GM20431 (cell line): Measurements from ENCODE around the gene NKAIN4.
"Not testable (repeated sequence)": the region's sequence is repeated elsewhere in the genome, so short reads cannot be mapped to it uniquely, and the experiment has no call there.

Experiments
- in situ Hi-C: fragments of 300-500 bp; cut with MseI, MboI; formaldehyde crosslinking; loops from one replicate; pipeline ENCODE4 v1.15.0; 2020; ENCODE audit warnings: low sequenced_read_pairs; ENCODE audit not compliant: unreplicated experiment

NKAIN4 gene

DNA sequence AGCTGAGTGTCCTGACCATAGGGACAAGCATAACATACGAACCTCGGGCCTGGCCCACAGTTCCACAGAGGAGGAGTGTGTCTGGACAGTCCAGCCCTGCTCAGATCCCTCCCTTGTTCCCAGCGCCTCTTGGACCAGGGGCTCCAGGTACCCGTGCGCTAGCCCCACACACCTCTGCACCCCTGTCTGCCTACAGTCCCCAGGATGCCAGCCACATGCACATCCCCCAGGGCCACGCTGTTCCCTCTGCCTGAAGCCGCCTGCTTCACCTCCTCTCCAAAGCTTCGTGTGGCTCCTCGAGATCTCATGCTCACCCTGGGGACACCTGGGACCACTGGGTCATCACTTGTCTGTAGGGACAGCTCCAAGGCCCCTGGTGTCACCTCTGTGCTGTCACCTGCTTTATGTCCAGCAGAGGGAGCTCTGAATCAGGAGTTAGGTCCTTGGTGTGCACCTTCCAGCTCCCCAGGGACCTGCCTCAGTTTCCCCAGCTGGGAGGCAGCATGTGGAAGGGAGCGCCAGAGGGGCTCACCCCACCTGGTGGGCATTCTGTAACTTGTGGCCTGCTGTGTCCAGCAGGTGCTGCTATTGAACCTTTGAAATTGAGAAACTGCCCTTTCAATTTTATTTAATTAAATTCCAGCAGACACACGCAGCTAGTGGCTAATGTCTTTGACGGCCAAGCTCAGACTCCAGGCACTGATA lies 31.0 kb downstream of the NKAIN4 start:
- in situ Hi-C loops, result no loop called here

DNA sequence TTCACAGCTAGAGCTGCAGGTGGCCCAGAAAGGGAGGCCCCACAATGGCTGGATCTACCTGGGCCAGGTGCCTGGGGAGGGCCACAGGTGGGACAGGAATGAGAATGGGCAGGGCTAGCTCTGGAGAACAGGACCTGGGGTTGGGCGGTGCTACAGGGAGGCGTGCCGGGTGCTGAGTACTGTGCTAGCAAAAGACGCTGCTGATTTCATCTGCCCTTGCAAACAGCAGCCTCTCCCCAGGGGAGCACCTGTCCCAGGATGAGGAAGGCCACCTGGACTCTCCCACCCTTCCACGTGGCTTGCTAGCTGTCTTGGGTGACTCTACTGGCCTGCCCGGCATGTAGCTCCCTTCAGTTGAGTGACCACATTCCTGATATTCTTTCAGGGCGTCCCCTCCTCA lies 31.7 kb downstream of the NKAIN4 start:
- in situ Hi-C loops, result no loop called here

DNA sequence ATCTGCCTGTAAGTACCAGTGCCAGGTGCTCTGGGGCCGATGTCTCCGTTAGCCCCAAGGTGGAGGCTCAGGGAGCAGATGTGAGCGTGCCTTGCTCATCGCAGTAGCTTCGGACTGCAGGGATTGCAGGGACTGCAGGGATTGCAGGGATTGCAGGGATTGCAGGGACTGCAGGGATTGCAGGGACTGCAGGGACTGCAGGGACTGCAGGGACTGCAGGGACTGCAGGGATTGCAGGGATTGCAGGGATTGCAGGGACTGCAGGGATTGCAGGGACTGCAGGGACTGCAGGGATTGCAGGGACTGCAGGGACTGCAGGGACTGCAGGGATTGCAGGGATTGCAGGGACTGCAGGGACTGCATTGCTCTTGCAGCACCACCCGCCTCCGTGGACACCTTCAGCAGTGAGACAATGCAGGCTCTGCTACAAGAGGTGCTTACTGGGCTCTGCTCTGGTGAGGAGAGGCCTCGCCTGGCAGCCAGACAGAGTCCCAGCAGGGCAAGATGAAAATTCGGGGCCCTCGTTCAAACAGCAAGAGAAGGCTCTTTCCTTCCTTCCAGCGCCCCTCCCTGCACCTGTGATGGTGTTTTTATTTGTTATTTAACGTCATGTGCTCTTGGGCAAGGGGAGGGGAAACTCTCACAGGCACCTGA lies 32.7 kb downstream of the NKAIN4 start:
- in situ Hi-C loops, result not testable (repeated sequence)

DNA sequence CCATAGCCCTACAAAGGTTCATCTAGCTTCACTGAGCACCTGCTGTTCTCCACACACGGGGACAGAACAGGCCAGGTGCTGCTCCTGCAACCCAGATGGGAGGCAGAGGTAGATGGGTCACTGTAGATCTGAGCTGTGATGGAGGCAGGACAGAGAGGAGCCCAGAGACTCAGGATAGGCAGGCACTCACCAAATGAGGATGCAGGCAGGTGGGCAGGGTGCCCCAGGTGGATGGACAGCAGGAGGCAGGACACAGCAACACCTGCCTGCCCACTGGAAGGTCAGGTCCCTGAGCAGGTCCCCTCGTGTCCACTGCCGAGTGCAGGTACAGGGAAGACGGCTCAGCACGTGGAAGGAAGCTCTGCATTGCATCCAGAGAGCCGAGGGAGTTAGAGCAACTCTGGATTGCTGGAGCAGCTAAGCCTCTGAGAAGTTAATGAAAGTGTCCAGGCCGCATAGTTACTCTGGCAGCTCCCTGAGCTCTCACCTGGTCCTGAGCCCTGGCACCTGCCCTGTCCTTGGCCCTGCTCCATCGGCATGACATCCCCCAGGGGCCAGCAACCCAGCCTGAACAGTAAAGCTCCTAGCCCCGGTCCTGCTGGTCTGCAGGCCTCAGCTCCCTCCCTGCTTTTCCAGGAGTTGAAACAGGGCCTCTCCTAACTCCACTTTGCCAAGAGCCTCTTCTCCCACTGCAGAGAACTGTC lies 33.4 kb downstream of the NKAIN4 start:
- in situ Hi-C loops, result no loop called here

DNA sequence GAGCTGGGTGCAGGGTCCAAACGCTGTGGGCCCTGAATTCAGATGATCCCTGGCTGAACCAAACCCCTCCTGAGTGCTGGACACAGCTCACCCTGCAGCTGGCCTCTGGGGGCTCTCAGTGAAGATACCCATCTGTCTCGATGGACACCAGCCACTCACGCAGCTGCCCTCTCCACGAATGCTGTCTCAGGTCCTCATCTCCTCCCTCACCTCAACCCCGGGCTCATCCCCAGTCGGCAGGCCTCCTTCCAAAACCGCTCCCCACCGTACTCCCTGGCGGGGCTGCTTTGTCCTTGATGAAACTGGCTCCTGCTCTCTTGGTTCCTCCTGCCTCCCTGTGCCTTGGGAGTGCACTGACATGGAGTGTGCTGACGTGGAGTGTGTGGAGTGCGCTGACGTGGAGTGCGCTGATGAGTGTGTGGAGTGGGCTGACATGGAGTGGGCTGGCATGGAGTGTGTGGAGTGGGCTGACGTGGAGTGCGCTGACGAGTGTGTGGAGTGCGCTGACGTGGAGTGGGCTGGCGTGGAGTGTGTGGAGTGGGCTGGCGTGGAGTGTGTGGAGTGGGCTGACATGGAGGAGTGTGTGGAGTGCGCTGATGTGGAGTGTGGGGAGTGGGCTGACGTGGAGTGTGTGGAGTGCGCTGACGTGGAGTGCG lies 34.3 kb downstream of the NKAIN4 start:
- in situ Hi-C loops, result no loop called here

DNA sequence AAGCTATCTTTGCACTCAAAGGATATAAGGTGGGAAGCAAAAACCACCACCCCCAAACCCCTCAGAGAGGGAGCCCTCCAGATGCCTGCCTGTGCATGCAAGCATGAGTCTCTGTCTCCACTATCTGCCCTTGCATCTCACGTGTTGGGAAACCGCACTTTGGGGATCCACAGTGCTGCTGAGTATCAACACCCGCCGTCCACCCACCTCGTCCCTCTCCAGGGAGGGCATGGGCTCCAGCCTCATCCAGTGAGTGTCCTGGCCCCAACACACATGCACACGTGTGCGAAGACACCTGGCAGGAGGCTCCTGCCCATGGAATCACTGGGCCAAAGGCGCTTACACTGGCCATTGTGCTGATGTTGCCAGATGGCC lies 34.8 kb downstream of the NKAIN4 start:
- in situ Hi-C loops, result no loop called here

DNA sequence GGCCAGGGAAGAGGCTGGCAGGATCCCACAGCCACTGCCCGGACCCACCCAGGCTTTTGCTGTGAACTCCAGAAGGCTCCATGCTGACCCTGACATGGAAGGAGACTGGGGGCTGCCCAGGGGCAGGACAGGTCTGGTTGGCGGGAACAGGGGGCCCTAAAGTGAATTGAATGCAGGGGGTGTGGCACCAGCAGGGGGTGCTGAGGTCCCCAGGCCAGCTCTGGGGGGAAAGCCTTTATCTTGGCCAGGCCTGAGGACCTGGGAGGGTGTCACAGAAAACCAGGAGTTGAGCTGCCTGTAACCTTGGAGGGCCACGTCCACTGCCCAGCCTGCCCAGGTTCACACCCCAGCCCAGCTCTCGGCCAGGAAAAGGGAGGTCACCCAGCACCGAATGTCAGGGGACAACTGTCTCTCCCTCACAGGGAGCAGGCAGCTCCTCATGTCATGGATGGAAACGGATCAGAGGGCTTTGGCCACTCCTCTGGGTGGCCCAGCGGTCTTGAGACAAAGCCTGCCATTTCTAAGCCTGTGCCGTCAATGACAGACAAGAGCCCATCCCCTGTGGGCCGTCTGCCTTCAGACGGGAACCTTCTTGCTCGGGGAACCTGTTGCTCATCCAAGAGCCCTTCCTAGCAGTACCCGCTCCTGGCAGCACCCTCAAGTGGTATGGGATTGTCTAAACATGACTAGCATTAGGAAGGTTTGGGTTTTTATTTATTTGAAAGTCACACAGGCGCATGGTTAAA lies 35.4 kb downstream of the NKAIN4 start:
- in situ Hi-C loops, result no loop called here

DNA sequence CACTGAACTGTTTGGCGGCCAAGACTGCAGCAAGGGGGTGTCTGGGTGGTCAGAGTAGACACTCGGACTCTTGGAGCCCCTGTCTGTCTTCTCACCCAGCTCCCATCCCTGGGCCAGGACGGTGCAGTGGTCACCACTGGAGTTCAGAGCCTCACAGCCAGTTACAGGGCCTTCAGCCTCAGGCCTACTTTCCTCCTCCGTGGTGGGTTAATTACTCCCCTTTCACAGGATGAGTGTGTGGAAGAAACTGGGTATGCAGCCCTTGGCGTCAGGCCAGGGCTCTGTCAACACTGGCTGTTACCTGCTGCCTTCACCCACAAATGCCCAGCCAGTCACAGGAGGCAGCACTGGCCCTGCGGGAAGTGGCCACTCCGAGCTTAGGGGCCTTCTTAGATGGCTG lies 36.6 kb downstream of the NKAIN4 start:
- in situ Hi-C loops, result no loop called here

DNA sequence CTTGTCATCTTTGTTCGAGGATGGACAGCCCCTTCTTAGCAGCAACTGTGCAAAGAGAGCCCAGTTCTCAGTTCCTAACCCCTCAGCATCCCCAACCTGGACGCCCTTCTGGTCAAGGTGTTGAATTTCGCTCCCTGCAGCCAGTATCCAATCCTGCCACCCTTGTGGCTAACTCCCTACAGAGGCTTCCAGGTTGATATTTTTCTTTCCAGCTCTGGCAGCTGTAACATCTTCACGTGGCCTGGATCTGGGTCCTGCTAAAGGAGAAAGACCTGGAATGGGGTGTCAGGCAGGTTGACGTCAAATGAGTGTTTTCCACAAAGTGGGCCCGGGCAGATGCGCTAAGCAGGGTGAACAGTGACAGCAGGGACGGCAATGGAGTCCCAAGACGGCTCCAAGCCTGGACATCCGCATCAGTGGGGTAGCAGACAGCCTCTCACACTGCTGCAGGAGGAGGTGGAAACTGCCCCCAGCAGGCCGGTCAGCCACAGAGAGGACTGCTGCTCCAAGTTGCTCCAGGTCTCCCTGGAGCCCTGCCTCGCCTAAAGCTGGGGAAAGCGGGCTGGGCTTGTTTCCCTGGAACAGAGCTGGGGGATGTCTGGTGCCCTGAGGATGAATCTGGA lies 37.3 kb downstream of the NKAIN4 start:
- in situ Hi-C loops, result no loop called here

DNA sequence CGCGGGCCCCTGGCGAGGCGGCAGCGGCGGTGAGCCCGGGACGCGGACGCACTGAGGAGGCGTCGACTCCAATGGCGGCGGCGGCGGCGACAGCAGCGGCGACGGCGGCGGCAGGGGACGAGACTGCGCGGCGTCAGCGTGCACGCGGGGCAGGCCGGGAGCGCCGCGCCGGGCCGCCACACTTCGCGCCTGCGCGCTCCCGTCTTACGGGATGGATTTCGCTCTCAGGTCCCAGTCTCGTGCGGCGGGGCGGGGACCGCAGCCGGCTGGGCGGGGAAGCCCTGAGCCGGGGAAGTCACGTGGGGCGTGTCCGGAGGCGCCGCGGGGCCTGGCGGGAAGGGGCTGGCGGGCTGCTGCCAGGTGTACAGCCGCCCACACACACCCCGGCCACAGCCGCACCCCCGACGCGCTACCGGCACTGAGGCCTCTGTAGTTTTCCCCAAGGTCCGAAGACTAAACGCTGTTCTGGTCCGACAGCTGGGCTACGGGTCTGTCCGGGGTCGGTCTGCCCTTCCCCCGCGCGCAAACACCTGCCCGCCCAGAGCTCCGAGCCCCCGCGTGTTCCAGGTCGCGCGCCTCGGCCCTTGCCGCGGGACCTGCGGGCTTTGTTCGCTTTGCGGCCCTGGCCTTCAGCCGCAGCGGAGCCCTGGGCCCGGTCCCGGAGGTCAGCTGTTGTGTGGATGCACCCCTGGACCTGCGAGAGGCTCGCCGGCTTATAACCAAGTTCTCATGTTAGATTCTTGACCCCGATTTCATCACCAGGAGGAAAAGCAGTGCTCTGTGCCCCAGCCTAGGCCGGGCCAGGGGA lies 38.0 kb downstream of the NKAIN4 start, which contains the start of gene YTHDF1:
TSS of gene YTHDF1 (minus strand) at position 91 of the 808 bp plus-strand sequence. CDS start 239 bp downstream, outside the sequence.
- in situ Hi-C loops, result no loop called here

DNA sequence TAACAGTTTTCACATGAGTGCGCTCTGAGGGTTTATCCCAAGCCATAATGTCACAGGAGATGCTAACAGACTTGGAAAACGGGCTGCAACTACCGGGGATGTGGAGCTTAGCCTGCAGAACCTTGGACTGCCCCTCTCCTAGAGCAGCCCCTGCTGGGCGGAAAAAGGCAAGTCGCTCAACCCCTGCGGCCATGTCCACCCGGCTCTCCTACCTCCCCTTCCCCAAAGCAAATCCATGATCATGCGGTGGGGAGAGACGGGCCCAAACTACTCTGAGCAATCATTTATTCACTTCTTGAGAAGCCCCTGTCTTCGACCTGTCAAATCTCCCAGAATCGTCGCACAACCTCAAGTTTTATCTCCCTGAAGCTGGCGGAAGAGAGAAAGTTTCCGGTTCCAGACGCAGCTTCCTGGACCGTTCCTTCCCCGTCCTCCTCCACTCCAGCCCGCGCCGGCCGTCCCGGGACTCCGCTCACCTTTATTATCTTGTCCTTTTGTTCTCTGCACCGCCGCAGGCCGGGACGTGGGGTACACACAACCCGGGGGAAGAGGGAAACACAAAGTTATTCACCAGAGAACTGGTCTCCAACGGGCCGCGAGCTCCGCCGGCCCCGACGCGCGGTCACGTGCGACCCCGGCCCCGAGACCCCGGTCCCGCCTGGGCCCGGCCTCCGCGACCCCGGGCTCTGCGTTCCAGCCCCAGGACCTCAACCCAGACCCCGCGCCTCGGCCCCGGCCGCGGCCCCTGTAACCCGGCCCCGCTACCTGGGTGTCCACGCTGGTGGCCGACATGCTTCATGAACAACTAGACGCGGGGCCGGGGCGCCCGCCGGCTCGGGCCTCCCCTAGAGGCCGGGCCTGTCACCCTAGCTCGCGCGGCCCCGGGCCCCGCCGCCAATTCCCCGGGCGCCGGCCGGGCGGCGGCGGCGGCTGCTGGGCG lies 38.9 kb downstream of the NKAIN4 start:
- in situ Hi-C loops, result no loop called here

DNA sequence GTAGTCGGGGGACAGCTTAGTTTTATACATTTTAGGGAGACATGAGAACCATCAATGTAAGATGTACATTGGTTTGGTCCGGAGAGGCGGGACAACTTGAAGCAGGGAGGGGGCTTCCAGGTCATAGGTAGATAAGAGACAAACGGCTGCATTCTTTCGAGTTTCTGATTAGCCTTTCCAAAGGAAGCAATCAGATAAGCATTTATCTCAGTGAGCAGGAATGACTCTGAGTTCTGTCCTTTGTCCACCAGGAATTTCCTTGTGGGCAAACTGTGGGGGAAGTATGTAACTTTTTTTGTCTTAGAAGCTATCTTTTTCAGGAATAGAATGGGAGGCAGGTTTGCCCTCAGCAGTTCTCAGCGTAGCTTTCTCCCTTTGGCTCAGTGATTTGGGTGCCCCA lies 39.7 kb downstream of the NKAIN4 start:
- in situ Hi-C loops, result no loop called here

DNA sequence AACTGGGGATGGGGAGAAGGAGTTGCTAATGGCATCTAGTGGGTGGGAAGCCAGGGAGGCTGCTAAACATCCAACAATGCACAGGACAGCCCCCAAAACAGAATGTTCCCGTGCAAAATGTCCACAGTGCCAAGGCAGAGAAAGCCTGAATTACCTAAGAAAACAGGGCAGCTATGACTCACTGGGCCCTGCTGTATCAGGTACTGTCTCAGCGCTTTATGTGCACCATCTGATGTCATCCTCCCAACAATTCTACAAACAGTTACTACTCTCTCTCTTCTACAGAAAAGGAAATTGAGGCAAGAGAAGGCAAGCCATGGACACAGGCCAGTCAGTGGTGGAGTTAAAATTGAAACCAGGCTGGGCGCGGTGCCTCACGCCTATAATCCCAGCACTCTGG lies 41.5 kb downstream of the NKAIN4 start:
- in situ Hi-C loops, result no loop called here

DNA sequence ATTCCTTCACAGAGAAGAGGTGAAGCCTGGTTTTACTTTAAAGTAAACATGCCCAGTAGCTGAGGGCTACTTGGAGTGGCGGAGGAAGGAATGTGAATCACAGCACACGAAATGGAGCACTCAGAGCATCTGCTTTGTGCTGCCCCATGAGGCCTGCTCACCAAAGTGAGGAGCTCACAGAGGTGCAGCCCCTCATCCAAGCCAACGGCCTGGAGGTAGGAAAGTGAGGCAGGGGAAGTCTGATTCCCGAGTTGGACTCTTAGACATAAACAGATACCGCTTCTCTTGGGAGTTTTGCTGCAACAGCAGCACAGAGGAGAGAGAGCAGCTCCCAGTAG lies 41.9 kb downstream of the NKAIN4 start:
- in situ Hi-C loops, result no loop called here

DNA sequence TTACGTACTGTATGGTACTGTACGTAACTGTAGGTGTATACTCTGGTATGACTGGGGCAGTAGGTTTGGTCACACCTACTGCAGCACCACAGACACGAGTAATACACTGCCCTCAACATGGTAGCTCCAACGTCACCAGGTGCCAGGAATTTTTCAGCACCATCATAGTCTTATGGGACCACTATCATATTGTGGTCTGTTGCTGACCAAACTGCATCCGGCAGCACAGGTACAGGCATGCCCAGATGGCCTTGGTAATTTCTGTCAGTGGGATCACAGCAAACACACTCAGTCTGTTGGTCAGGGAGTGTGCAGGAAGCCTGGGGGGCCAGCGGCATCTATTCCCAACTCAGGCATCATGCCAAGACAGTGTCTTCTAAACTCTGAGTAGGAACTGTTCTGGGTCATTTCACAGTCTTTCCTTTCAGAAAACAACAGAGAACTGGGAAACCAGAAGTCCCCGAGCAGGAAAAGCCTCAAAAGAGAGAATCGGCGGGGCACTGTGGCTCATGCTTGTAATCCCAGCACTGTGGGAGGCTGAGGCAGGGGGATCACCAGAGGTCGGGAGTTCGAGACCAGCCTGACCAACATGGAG lies 44.2 kb downstream of the NKAIN4 start:
- in situ Hi-C loops, result no loop called here

DNA sequence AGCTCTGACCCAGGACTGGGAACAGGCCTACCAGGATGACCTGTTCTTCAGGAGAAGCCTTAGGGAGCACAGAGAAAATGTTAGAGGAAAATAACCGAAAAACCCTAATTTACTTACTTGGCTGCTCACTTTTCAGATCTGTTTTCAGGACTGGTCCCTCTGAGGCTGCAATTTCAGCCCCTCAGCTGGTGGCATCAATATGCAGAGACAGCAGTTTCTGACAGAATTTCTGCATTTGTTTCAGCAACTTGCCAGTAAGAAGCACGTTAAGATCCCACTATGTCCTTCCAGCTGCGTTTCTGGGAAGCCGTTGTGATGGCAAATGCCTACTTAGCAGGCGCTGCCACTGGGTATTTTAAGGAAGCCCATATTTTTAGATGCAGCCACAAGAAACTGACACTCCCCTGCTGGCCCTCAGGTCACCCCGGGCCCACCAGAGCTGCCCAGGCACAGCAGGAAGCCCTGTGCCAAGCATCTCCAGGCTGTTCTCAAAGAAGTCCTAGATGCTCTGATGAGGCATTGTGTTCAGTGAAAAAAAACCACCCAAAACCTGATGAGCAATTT lies 45.8 kb downstream of the NKAIN4 start:
- in situ Hi-C loops, result no loop called here

DNA sequence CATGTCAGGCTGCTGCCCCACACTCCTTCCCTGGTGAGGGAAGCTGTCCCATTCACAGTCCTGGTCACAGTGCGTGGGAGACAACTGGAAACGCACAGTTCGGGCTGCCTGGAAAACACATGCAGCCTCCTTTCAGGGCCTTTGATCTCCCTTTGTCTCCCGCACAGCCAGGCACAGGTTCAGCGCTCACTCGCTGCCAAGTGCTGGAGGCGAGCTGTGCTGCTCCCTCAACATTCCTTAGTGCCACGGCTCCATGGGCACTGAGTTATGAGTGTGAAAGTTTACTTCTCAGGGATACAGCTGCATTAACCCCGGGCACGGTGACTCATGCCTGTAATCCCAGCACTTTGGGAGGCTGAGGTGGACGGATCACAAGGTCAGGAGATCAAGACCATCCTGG lies 47.4 kb downstream of the NKAIN4 start:
- in situ Hi-C loops, result no loop called here
